Stimulated activated CD4-positive, alpha-beta T cell treated with anti-CD3 and anti-CD28 coated beads, Interleukin-2, amount 100 ng/mL, for 4 hours (primary cell): ENCODE results near the gene HABP2.

ENCODE experiments used
- DNase-seq: peaks from one replicate; pipeline ENCODE4 v3.0.0-alpha.2; 2020; ENCODE audit warnings: low read depth

The HABP2 gene

DNA sequence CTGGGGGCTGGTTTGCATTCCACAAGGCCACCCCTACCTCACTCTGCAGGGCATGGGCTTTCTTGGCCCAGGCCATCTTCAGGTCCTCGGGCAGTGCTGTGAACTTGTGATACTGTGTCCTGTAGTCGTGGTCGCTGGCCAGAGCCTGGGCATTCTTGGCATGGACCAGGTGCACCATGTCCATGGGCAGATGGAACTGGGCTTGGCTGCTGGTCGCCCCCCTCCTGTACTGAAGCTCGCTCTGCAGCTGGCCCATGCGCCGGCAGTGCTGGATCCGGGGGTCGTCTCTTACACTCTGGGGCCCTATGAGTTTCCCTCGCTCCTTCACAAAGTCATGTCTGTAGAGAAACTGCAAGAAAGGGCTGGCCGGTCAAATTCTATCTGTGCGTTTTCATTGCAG lies 51.7 kb downstream of the HABP2 start:
- no peak for DNase-seq

DNA sequence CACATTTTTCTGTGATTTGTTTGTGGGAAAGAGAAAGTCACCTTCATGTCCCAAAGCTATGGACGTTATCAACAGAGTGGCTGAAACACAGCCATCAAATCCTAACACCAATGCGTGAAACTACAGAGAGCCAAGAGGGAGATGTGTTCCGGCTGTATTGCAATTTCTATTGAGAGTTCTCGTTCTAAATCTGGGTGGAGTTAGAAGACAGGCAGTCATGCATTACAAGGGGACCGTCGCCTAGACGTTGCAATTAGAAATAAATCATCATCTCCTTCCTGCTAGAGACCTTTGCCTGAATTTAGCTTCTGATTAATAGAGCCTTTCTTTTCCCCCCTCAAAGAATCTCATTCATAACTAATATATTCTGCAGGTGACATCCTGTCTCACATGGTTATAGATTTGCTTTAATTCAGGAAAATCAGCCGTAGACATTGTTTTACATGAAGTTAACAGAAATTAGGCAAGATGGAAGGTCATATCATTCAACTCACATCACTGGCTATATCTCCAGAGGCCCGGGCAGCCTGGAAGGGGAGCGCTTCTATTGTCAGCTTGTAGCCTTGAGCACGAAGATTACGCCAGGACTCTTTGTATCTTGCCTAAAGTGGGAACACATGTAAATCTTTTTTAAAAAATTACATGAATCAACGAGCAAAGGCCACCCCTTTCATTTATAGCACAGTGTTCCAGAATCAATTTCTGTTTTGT lies 52.6 kb downstream of the HABP2 start:
- DNase-seq, result no peak

GRCh38 chr10:113609704-113610108 lies 56.9 kb downstream of the HABP2 start:
- DNase-seq, result no peak

- DNase-seq, result no peak
Observed at GRCh38 chr10:113610631-113611601, 58.1 kb downstream of the HABP2 start.

GRCh38 chr10:113612154-113612553 lies 59.3 kb downstream of the HABP2 start:
- no peak for DNase-seq

DNA sequence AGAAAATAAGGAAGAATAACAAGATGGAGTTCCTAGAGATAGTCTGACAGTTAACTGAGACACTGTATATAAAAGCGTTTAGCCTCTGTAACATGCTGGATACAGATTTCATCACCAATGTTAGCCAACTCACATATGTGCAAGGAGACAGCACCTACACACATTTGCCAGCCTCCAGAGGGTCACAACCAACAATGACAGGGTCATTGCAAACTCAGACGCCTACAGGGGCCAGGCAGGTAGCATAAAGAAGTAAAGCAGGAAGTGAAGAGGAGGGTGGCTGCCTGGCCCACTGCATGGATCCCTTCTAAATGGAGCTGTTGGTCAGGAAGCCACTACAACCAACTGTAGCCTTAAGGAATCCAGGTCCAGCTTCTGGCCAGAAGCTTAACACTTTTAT lies 60.6 kb downstream of the HABP2 start:
- DNase-seq, result no peak

DNA sequence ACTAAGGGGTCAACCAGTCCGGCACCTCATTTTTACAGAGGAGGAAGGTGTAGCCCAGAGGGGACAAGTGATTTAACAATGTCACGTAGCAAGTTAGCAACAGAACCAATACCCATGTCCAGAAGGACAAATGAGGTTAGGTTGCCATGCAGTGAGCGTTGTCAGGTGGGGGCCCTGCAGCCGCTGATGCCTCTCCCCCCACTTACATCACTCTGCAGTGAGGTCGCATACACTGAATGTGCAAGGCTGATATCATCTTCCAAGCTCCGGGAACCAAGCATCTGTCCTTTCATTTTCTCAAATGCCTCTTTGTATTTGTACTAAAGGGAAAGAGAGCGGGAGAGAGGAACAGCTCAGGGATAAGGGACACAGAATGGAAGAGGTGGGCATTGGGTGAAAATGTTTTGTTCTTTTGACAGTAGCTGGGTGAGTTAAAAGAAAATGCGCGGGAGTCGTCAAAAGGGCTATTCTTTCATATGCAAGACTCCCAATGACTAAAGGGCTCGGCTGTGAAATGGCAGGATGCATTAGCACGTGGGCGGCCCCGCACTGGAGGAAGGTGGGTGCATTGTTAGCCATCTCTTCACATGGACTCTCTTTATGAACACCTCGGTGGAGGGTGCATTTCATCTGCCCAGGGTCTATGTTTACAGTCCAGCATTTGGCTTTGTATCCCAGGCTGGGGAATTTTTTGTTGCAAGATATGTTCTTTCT lies 61.3 kb downstream of the HABP2 start:
- DNase-seq, result no peak

DNA sequence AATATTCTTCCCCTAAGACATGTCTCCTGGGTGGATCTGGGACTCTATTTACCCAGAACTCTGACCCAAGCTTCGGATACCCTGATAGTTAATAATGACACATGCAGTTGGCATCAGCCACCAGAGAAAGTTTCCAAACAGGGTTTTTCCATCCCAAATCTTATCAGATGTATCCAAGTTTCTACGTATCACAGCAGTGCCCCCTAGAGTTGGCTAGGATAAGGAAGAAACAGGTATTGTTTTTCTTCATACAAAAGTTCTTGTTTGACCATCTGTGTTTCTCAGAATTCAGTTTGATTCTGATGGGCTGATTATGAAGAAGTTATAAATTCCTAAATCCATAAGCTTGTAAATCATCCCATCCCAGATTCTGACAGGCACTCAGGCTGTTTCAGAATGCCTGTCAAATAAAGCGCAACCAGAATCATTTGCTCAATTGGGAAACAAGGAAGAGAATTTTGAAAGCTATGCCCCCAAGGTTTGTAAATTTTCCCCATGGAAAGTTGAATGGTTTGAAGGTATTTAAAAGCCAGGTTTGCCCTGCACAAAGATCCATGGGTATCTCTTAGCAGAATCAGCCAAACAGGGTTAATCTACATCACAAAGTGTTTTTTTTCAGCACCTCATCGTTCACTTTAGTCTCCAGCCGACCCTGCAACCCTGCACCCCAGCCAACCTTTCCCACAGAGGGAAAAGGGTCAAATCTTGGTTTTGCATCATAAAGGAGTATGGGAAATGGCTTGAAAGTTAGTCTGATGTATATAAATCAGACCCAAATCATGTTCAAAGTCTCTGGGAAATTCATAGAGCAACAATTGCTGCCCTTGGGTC lies 63.6 kb downstream of the HABP2 start:
- DNase-seq, result no peak

DNA sequence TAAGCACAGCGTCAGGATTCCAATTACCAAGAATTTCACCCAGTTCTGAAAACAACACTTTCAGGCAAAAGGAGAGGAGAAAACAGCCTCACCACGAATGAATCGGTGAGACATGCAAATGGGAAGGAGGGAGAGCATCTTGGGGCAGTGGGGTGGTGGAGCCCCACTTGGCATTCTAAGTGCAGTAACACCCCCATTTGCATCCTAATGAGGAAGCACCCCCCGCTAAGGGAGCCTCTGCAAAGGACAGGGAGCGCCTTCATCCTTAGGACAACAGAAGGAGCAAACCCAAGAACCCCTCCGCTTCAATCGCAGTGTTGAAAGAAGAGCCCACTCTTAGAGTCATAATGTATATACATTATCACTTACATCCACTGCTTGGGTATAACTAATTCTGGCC lies 64.2 kb downstream of the HABP2 start:
- no peak for DNase-seq

DNA sequence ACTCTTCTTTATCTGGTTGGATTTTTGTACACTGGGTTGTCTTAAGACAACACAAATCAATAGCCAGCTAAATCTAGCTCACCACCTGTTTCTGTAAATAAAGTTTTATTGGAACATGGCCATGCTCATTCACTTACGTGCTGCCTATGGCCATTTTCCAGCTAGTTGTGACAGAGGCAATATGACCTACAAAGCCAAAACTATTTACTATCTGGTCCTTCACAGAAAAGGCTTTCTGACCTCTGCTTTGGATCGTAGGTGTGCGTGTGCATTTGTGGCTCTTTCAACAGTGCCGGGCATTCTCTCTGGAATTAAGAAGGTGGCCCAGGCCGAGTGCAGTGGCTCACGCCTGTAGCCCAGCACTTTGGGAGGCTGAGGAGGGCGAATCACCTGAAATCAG lies 65.5 kb downstream of the HABP2 start:
- no peak for DNase-seq

DNA sequence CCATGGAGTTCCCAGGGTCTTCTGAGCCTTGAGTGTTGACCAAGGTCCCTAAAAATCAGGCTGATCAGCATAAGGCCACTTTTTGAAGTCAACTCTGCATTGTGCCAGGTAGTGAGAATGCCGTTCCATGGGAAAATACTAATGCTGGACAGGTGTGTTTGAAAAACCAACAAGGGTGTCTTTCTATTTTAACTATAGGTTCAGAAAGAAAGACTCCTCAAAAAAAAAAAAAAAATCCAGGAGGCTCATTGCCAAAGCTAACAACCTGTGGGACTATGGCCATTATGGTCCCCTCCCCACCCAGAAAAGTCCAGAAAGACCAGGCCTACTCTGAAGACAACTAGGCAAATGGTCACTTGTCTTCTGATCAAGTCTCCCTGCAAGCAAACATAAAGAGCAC lies 66.5 kb downstream of the HABP2 start:
- no peak for DNase-seq

- DNase-seq, result no peak
Observed at GRCh38 chr10:113620511-113620910, 67.7 kb downstream of the HABP2 start.

GRCh38 chr10:113620936-113621335 lies 68.1 kb downstream of the HABP2 start:
- no peak for DNase-seq

- no peak for DNase-seq
Observed at GRCh38 chr10:113621799-113622198, 68.9 kb downstream of the HABP2 start.

GRCh38 chr10:113622831-113623230 lies 70.0 kb downstream of the HABP2 start:
- no peak for DNase-seq

- no peak for DNase-seq
Observed at GRCh38 chr10:113625461-113626186, 72.8 kb downstream of the HABP2 start.

GRCh38 chr10:113626809-113627355 lies 74.0 kb downstream of the HABP2 start:
- DNase-seq, result no peak

DNA sequence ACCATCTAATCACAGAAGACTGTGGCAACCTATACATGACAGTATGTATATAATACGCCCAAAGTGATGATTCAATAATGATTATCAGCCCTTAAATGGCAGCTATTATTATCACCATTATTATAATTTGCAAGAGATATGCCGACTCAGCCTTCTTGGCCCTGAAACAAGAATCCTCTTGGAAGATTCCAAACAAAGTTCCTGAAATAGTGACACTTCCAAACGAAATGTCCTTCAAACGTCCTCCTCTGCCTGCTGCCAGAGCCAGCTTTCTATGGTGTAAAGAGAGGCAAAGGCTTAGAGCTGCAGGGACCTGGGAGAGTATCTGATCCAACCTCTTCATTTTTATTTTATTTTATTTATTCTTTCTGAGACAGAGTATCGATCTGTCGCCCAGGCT lies 75.0 kb downstream of the HABP2 start:
- DNase-seq, result no peak

- DNase-seq, result no peak
Observed at GRCh38 chr10:113628607-113629153, 75.8 kb downstream of the HABP2 start.

DNA sequence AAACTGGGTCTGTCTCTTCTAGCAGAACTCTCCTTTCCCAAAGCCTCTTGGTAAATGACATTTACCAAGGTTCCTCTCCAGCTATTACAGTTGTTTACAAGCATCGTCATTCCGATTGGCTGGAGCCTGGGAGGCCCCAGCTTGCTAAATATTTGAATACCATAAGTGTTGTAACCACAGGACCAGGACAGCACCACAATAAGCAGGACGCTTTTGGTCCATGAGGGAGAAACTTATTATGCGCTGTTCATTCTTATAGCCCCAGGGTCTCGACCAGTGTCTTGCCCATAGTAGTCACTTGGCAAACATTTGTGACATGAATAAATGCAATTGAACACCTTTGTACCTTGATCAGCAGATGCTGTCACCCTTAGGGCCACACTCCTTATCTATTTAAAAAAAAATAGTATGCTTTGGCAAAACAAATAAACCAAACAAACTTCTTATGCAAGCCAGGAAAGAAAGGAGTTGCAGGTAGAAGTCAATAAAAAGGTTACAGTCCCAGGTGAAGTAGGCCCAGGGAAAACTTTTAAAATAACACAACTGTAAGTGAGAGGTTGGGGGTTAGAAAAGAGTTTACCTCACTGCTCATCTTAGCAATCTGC lies 78.2 kb downstream of the HABP2 start:
- DNase-seq, result no peak
